ENCODE data around the gene ABI1.

The ABI1 gene

GRCh38 chr10:26711324-26711723 lies 149.4 kb downstream of the ABI1 start:
- no peak for DNase-seq

- no peak for DNase-seq
Observed at GRCh38 chr10:26706936-26707335, 153.8 kb downstream of the ABI1 start.

- no peak for DNase-seq
Observed at GRCh38 chr10:26706206-26706605, 154.6 kb downstream of the ABI1 start.

- DNase-seq, result no peak
Observed at GRCh38 chr10:26703974-26704373, 156.8 kb downstream of the ABI1 start.

- DNase-seq, result no peak
Observed at GRCh38 chr10:26703096-26703495, 157.7 kb downstream of the ABI1 start.

GRCh38 chr10:26700884-26701630 lies 159.7 kb downstream of the ABI1 start:
- DNase-seq, result no peak

GRCh38 chr10:26699631-26700030 lies 161.1 kb downstream of the ABI1 start:
- DNase-seq, result no peak

GRCh38 chr10:26698909-26699308 lies 161.8 kb downstream of the ABI1 start:
- DNase-seq, result no peak

GRCh38 chr10:26697922-26698608 lies 162.7 kb downstream of the ABI1 start:
- DNase-seq, result no peak

- DNase-seq, result peak; percentile 60
Observed at GRCh38 chr10:26697163-26697921, 163.4 kb downstream of the ABI1 start, which contains the start of gene PDSS1. TSS of gene PDSS1 (plus strand) at chr10:26697701. CDS start at chr10:26697712, 11 bp downstream.

GRCh38 chr10:26696786-26697162 lies 164.0 kb downstream of the ABI1 start:
- DNase-seq, result no peak
